HG03571 (cell line): Measurements from ENCODE around the gene TMEM244.
"Not testable (repeated sequence)": the region's sequence is repeated elsewhere in the genome, so short reads cannot be mapped to it uniquely, and the experiment has no call there.

Experiments used
- ATAC-seq: cut with Tn5 transposase; IDR thresholded peaks from one replicate; pipeline ENCODE4 v1.9.1; 2021; ENCODE audit not compliant: unreplicated experiment

TMEM244 gene

GRCh38 chr6:129860908-129861665 lies at the start of gene TMEM244:
Gene TMEM244, minus strand, starts transcription at chr6:129861315. Its CDS starts 127 bp downstream, at chr6:129861188.
- no peak for ATAC-seq

- peak; percentile 77 for ATAC-seq
These were observed 47.7 kb upstream of the TMEM244 start for GRCh38 chr6:129908858-129909257.

- ATAC-seq, result no peak
These were observed 47.2 kb upstream of the TMEM244 start for GRCh38 chr6:129908356-129908755.

GRCh38 chr6:129906515-129907077 lies 45.5 kb upstream of the TMEM244 start:
- ATAC-seq, result no peak

- ATAC-seq, result peak; percentile 37
These were observed 42.0 kb upstream of the TMEM244 start for GRCh38 chr6:129903082-129903481.

- no peak for ATAC-seq
These were observed 41.6 kb upstream of the TMEM244 start for GRCh38 chr6:129902681-129903080.

GRCh38 chr6:129901910-129902309 lies 40.8 kb upstream of the TMEM244 start:
- no peak for ATAC-seq

GRCh38 chr6:129895692-129896091 lies 34.6 kb upstream of the TMEM244 start:
- peak; percentile 53 for ATAC-seq

- no peak for ATAC-seq
These were observed 33.8 kb upstream of the TMEM244 start for GRCh38 chr6:129894921-129895320.

- no peak for ATAC-seq
These were observed 32.5 kb upstream of the TMEM244 start for GRCh38 chr6:129893640-129894039.

- no peak for ATAC-seq
These were observed 29.6 kb upstream of the TMEM244 start for GRCh38 chr6:129890701-129891100.

- ATAC-seq, result no peak
These were observed 29.0 kb upstream of the TMEM244 start for GRCh38 chr6:129890164-129890563.

GRCh38 chr6:129889580-129889979 lies 28.5 kb upstream of the TMEM244 start:
- ATAC-seq, result no peak

GRCh38 chr6:129886401-129887155 lies 25.5 kb upstream of the TMEM244 start:
- ATAC-seq, result no peak

GRCh38 chr6:129884211-129884610 lies 23.1 kb upstream of the TMEM244 start:
- ATAC-seq, result no peak

GRCh38 chr6:129882510-129883023 lies 21.5 kb upstream of the TMEM244 start:
- ATAC-seq, result peak; percentile 91

GRCh38 chr6:129877894-129878293 lies 16.8 kb upstream of the TMEM244 start:
- ATAC-seq, result not testable (repeated sequence)

GRCh38 chr6:129875610-129876520 lies 14.8 kb upstream of the TMEM244 start:
- ATAC-seq, result peak; percentile 83

- ATAC-seq, result no peak
These were observed 13.7 kb upstream of the TMEM244 start for GRCh38 chr6:129874837-129875236.

- ATAC-seq, result no peak
These were observed 11.5 kb upstream of the TMEM244 start for GRCh38 chr6:129872586-129872985.

GRCh38 chr6:129871221-129871620 lies 10.1 kb upstream of the TMEM244 start:
- no peak for ATAC-seq
